Spleen (tissue), 7 donors: ENCODE results near the gene SEPSECS.

Source experiments
- CTCF ChIP-seq, 11 experiments: fragments of 200-600 bp in 7 of 11; fragments of 450-650 bp in 4 of 11; sonication (generic) in 4 of 11; IDR thresholded peaks in 8 of 11; conservative IDR thresholded peaks in 3 of 11; 1 replicate in 7 of 11; 2 replicates in 4 of 11; pipeline versions ENCODE4 v1.4.0 to v1.8.0; 2016 to 2021; ENCODE audit warnings: antibody characterized with exemption in 11 of 11, inconsistent platforms in 4 of 11, mild to moderate bottlenecking in 1 of 11
- POLR2A ChIP-seq, 3 donors: fragments of 450-650 bp; IDR thresholded peaks; one replicate each; pipeline ENCODE4 v1.5.1; 2017; ENCODE audit warnings: antibody characterized with exemption in 3 of 3, mild to moderate bottlenecking in 1 of 3
- POLR2AphosphoS5 ChIP-seq, 3 donors: sonication (generic); formaldehyde crosslinking; IDR thresholded peaks; one replicate each; pipeline ENCODE4 v1.5.1; 2017; ENCODE audit warnings: antibody characterized with exemption in 3 of 3
- donor health status: DM: no; HTN: no; CAD: no; lungs with moderate emphysema.
- donor health status: DM: no; HTN: no; CAD: no.
- donor health status: DM: no; HTN: no; CAD: no.

- no peak for TF ChIP-seq CTCF (IDR thresholded peaks at IDR 0.05 in 8 of 11, conservative IDR thresholded peaks at IDR 0.05 in 3 of 11)
- TF ChIP-seq POLR2A (IDR thresholded peaks at IDR 0.05), result no peak
- no peak for TF ChIP-seq POLR2AphosphoS5 (IDR thresholded peaks at IDR 0.05)
These were observed 37.0 kb downstream of the SEPSECS start for GRCh38 chr4:25123236-25123635.
